HCT116 (cell line): ENCODE data around the gene CD99. TPM values are rescaled to one million over a fixed set of nuclear protein-coding genes. Genes with fewer than 3 reads are reported as not detected.

ENCODE experiments used
- ATAC-seq: fragments of 200-7000 bp; cut with Tn5 transposase; 2 replicates; pipeline ENCODE4 v1.9.1; 2020; ENCODE audit warnings: mild to moderate bottlenecking, moderate library complexity
- BruUV-seq: library from RNA; stranded (reverse); fragments of 400-500 nt; replicated peaks from 2 replicates; lab custom pipeline; 2021; lab: Mats Ljungman, UMichigan
- CTCF ChIA-PET: fragments of 300-600 bp; sonication (Branson Sonifier 250); formaldehyde crosslinking; loops from one replicate; lab custom pipeline; 2021; ENCODE audit warnings: antibody characterized with exemption; lab: Charles Lee
- POLR2A ChIA-PET: fragments of 300-600, 350-600 bp; sonication (Branson Sonifier 250); formaldehyde crosslinking; loops from one replicate; lab custom pipeline; 2021; ENCODE audit warnings: antibody characterized with exemption; lab: Charles Lee
- RAD21 ChIA-PET, 2 experiments: fragments of 300-600 bp; sonication (Branson Sonifier 250); formaldehyde crosslinking; loops; one replicate each; lab custom pipeline; 2023; ENCODE audit warnings: low total read pairs in 2 of 2; ENCODE audit not compliant: uncharacterized antibody in 2 of 2, unreplicated experiment in 2 of 2, low non-redundant PET in 1 of 2; lab: Charles Lee
- DNase-seq: peaks from one replicate; pipeline ENCODE4 v3.0.0-alpha.2; 2010; ENCODE audit warnings: low read depth, low spot score
- H2AFZ ChIP-seq: fragments of 200-600 bp; shearing (Covaris generic), sonication (generic); 2 replicates; pipeline ENCODE4 v1.6.1; 2017; ENCODE audit warnings: low read depth, mixed run types, mixed read lengths, antibody characterized with exemption, low read length; ENCODE audit not compliant: poor library complexity, severe bottlenecking
- H3K27ac ChIP-seq: 2 replicates; pipeline ENCODE4 v1.5.1; 2012; ENCODE audit warnings: low read depth, low read length
- H3K27me3 ChIP-seq: fragments of 200-600 bp; sonication (generic); 2 replicates; pipeline ENCODE4 v1.6.1; 2016; ENCODE audit warnings: mixed run types, low read length, mixed read lengths; ENCODE audit not compliant: insufficient read depth
- H3K36me3 ChIP-seq, 2 experiments: fragments of 200-500 bp in 1 of 2; fragments of 200-600 bp in 1 of 2; sonication (Bioruptor generic) in 1 of 2; sonication (generic) in 1 of 2; 2 replicates each; pipeline versions ENCODE4 v1.5.1 to v1.6.1; 2014 to 2016; ENCODE audit warnings: low read length in 2 of 2, inconsistent platforms in 1 of 2, mixed read lengths in 1 of 2, mixed run types in 1 of 2; ENCODE audit not compliant: insufficient read depth in 2 of 2, control insufficient read depth in 1 of 2
- H3K4me1 ChIP-seq, 2 experiments: fragments of 200-600 bp in 1 of 2; sonication (generic) in 1 of 2; 2 replicates each; pipeline versions ENCODE4 v1.5.1 to v1.6.1; 2012 to 2017; ENCODE audit warnings: low read length in 2 of 2, inconsistent platforms in 1 of 2, mild to moderate bottlenecking in 1 of 2, mixed read lengths in 1 of 2, mixed run types in 1 of 2, moderate library complexity in 1 of 2; ENCODE audit not compliant: insufficient read depth in 2 of 2, control insufficient read depth in 1 of 2
- H3K4me2 ChIP-seq: fragments of 200-600 bp; sonication (generic); 2 replicates; pipeline ENCODE4 v1.6.1; 2017; ENCODE audit warnings: mixed run types, low read length, mixed read lengths
- H3K4me3 ChIP-seq, 2 experiments: fragments of 200-600 bp in 1 of 2; sonication (generic) in 1 of 2; replicated peaks in 1 of 2; 2 replicates each; pipeline ENCODE4 v1.5.1; 2011 to 2016; ENCODE audit warnings: low read length in 2 of 2, control low read depth in 1 of 2, low read depth in 1 of 2, mild to moderate bottlenecking in 1 of 2, mixed read lengths in 1 of 2, mixed run types in 1 of 2
- H3K79me2 ChIP-seq: fragments of 200-600 bp; sonication (generic); 2 replicates; pipeline ENCODE4 v1.6.1; 2017; ENCODE audit warnings: mild to moderate bottlenecking, mixed run types, low read length, moderate library complexity, mixed read lengths; ENCODE audit not compliant: insufficient read depth
- H3K9ac ChIP-seq: fragments of 200-600 bp; sonication (generic); 2 replicates; pipeline ENCODE4 v1.6.1; 2016; ENCODE audit warnings: low read length, mixed read lengths
- H3K9me2 ChIP-seq: fragments of 200-600 bp; sonication (generic), shearing (Covaris generic); 2 replicates; pipeline ENCODE4 v1.6.1; 2017; ENCODE audit warnings: mixed run types, mild to moderate bottlenecking, moderate library complexity; ENCODE audit not compliant: insufficient read depth
- H3K9me3 ChIP-seq, 2 experiments: fragments of 200-500 bp in 1 of 2; fragments of 200-600 bp in 1 of 2; sonication (Bioruptor generic) in 1 of 2; sonication (generic) in 1 of 2; 2 replicates each; pipeline ENCODE4 v1.6.1; 2014 to 2017; ENCODE audit warnings: low read length in 2 of 2, mixed read lengths in 2 of 2, inconsistent platforms in 1 of 2, low read depth in 1 of 2, mild to moderate bottlenecking in 1 of 2, mixed run types in 1 of 2, moderate library complexity in 1 of 2; ENCODE audit not compliant: control insufficient read depth in 1 of 2, insufficient read depth in 1 of 2
- H4K20me1 ChIP-seq: fragments of 200-600 bp; sonication (generic), shearing (Covaris generic); 2 replicates; pipeline ENCODE4 v1.6.1; 2017; ENCODE audit warnings: mixed run types, mild to moderate bottlenecking, moderate library complexity; ENCODE audit not compliant: insufficient read depth
- EGR1 ChIP-seq: IDR thresholded peaks from 2 replicates; pipeline ENCODE4 v1.6.1; 2012; ENCODE audit warnings: low read depth
- ELF1 ChIP-seq: IDR thresholded peaks from 2 replicates; pipeline ENCODE4 v1.6.1; 2012; ENCODE audit warnings: low read depth, borderline replicate concordance
- EZH2 ChIP-seq: fragments of 200-600 bp; sonication (generic); IDR thresholded peaks from 2 replicates; pipeline ENCODE4 v1.6.1; 2017; ENCODE audit warnings: antibody characterized with exemption, mixed run types
- SP1 ChIP-seq: IDR thresholded peaks from 2 replicates; pipeline ENCODE4 v1.6.1; 2012; ENCODE audit warnings: low read depth
- TCF7L2 ChIP-seq: IDR thresholded peaks from 2 replicates; pipeline ENCODE4 v1.7.0; 2011; ENCODE audit warnings: borderline replicate concordance, inconsistent platforms; ENCODE audit not compliant: insufficient read depth, insufficient read length; ENCODE audit errors: extremely low read depth
- intact Hi-C: fragments of 100-400 bp; cut with micrococcal nuclease; formaldehyde crosslinking; loops from 2 replicates; pipeline ENCODE4 v1.10.0; 2022
- total RNA-seq: library from RNA; stranded (reverse); gene quantifications from one replicate; pipeline ENCODE4 v1.2.1, GENCODE V29; 2021; ENCODE audit not compliant: unreplicated experiment
- TF ChIP-seq, protein P1 (sequence below): IDR thresholded peaks from 2 replicates; pipeline ENCODE4 v1.6.1; 2012; ENCODE audit warnings: low read depth
- TF ChIP-seq, protein P2 (sequence below): IDR thresholded peaks from 2 replicates; pipeline ENCODE4 v1.6.1; 2012

CD99 gene
- total RNA-seq, 1 experiment from 2014 or later: 59.6 TPM

DNA sequence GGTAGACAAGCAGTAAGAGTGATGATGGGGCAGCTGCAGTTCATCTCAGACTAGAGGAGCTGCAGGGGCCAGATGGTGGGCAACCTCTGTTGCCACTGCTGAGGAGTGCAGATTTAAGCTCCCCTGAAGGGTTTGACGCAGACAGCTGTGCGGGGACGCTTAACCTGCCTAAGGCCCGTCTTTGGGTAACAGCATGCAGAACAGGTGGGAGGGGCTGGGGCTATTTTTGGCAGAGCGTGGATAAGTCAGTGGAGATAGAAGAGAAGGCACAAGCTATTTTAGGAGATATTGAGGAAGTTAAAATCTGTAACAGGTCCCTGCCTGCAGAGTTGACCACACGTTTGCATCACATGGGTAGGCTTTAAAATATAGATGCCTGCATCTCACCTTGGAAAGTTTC lies 10.5 kb downstream of the CD99 start:
- H3K9me3 ChIP-seq: no peaks in the 10 kb centered on the region
- POLR2A ChIA-PET: no interaction called here
- CTCF ChIA-PET: no interaction called here
- H3K4me2 ChIP-seq: no peak overlapping the region
- no peaks in the 10 kb centered on the region for H4K20me1 ChIP-seq
- no TSS peak for BruUV-seq
- H3K4me1 ChIP-seq: peaks cover 2 to 25% of the 10 kb centered on the region in 2 experiments; a peak in 2 of 4 replicates
- ATAC-seq: no peak
- intact Hi-C loops: no loop called here
- no peaks in the 10 kb centered on the region for H3K27me3 ChIP-seq
- no peak overlapping the region for H3K27ac ChIP-seq
- no peak overlapping the region for H2AFZ ChIP-seq
- no peaks in the 10 kb centered on the region for H3K9me2 ChIP-seq
- DNase-seq: no peak
- no peak overlapping the region for H3K4me3 ChIP-seq
- RAD21 ChIA-PET: no interaction called here
- peaks cover 26% of the 10 kb centered on the region for H3K79me2 ChIP-seq
- no peaks in the 10 kb centered on the region for H3K36me3 ChIP-seq
- TF ChIP-seq, protein P1, sequence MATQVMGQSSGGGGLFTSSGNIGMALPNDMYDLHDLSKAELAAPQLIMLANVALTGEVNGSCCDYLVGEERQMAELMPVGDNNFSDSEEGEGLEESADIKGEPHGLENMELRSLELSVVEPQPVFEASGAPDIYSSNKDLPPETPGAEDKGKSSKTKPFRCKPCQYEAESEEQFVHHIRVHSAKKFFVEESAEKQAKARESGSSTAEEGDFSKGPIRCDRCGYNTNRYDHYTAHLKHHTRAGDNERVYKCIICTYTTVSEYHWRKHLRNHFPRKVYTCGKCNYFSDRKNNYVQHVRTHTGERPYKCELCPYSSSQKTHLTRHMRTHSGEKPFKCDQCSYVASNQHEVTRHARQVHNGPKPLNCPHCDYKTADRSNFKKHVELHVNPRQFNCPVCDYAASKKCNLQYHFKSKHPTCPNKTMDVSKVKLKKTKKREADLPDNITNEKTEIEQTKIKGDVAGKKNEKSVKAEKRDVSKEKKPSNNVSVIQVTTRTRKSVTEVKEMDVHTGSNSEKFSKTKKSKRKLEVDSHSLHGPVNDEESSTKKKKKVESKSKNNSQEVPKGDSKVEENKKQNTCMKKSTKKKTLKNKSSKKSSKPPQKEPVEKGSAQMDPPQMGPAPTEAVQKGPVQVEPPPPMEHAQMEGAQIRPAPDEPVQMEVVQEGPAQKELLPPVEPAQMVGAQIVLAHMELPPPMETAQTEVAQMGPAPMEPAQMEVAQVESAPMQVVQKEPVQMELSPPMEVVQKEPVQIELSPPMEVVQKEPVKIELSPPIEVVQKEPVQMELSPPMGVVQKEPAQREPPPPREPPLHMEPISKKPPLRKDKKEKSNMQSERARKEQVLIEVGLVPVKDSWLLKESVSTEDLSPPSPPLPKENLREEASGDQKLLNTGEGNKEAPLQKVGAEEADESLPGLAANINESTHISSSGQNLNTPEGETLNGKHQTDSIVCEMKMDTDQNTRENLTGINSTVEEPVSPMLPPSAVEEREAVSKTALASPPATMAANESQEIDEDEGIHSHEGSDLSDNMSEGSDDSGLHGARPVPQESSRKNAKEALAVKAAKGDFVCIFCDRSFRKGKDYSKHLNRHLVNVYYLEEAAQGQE: no peak
- no peak for TF ChIP-seq ELF1
- TF ChIP-seq, all 23 proteins: peak for 0
- H3K9ac ChIP-seq: no peak overlapping the region

DNA sequence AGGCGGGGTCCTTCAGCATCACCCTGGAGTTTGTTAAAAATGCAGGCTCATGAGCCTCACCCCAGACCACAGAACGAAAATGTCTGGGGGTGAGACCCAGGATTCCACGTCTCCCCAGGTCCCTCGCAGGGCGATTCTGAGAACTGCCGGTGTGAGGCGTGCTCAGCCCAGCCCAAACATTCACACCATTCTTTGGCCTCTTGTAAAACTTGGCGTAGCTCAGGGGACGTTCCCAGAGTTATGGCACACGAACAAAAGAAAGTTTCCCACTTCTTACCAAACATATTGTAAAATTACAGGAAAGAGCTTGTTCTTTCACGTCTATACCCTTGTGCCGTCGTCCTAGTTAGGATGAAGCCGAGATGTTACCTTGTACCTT lies 12.9 kb downstream of the CD99 start:
- intact Hi-C loops: no loop called here
- Histone ChIP-seq H2AFZ (no peak overlapping the region), H3K27me3 (no peaks in the 10 kb centered on the region), H3K4me1 (peaks cover 4 to 28% of the 10 kb centered on the region in 2 experiments; a peak in 3 of 4 replicates), H3K79me2 (peaks cover 30% of the 10 kb centered on the region), H3K4me3 (no peak overlapping the region), H3K27ac (no peak overlapping the region), H4K20me1 (no peaks in the 10 kb centered on the region), H3K36me3 (no peaks in the 10 kb centered on the region), H3K9me2 (no peaks in the 10 kb centered on the region), H3K9me3 (no peaks in the 10 kb centered on the region), H3K9ac (no peak overlapping the region), H3K4me2 (no peak overlapping the region)
- no TSS peak for BruUV-seq
- no peak for DNase-seq
- TF ChIP-seq EZH2 (no peak), TCF7L2 (no peak), EGR1 (no peak), SP1 (no peak)
- TF ChIP-seq, protein P2, sequence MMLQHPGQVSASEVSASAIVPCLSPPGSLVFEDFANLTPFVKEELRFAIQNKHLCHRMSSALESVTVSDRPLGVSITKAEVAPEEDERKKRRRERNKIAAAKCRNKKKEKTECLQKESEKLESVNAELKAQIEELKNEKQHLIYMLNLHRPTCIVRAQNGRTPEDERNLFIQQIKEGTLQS: no peak
- no peak for ATAC-seq
- CTCF ChIA-PET: no interaction called here
- POLR2A ChIA-PET: no interaction called here
- RAD21 ChIA-PET: no interaction called here
